ENCODE results near the gene ATL1.

ATL1 gene

DNA sequence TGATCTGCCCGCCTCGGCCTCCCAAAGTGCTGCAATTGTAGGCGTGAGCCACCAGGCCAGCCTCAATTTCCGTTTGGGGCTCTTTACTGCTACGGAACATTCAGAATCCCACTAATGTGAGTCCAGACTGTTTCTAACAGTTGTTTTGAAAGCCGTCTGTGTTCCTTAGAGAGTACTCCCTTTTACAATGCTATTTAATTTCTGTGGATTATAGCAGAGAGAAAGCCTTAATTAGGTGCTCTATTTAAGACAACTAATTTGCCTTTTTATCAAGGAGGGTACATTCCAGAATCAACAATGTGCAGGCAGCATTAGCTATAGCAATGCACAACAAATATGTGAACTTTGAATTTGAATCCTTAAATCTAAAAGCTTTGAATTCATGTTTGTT is 110.9 kb downstream of the ATL1 start:
- no peak overlapping the region for H2AFZ ChIP-seq (ENCODE audit: low read length)
- H3K4me1 ChIP-seq (ENCODE audit: insufficient read depth, low read length, poor library complexity, severe bottlenecking), result peaks cover 27% of the 10 kb centered on the region
- peaks cover 3% of the 10 kb centered on the region for H4K20me1 ChIP-seq (ENCODE audit: insufficient read depth, low read length, poor library complexity, severe bottlenecking)
- no peak overlapping the region for H3K4me2 ChIP-seq (ENCODE audit: low read depth, low read length, poor library complexity, severe bottlenecking)
- H3K36me3 ChIP-seq (ENCODE audit: insufficient read depth, low read length), result no peaks in the 10 kb centered on the region
- no peaks in the 10 kb centered on the region for H3K9me2 ChIP-seq (replicated peaks; ENCODE audit: low read depth, low read length)
- peaks cover 20% of the 10 kb centered on the region for H3K79me2 ChIP-seq (ENCODE audit: insufficient read depth, low read length)
- H3K9me3 ChIP-seq (ENCODE audit: insufficient read depth, low read depth, low read length), result no peaks in the 10 kb centered on the region
- TF ChIP-seq, protein P1, sequence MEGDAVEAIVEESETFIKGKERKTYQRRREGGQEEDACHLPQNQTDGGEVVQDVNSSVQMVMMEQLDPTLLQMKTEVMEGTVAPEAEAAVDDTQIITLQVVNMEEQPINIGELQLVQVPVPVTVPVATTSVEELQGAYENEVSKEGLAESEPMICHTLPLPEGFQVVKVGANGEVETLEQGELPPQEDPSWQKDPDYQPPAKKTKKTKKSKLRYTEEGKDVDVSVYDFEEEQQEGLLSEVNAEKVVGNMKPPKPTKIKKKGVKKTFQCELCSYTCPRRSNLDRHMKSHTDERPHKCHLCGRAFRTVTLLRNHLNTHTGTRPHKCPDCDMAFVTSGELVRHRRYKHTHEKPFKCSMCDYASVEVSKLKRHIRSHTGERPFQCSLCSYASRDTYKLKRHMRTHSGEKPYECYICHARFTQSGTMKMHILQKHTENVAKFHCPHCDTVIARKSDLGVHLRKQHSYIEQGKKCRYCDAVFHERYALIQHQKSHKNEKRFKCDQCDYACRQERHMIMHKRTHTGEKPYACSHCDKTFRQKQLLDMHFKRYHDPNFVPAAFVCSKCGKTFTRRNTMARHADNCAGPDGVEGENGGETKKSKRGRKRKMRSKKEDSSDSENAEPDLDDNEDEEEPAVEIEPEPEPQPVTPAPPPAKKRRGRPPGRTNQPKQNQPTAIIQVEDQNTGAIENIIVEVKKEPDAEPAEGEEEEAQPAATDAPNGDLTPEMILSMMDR (conservative IDR thresholded peaks at IDR 0.05; ENCODE audit: low read length), result no peak
- no peak for TF ChIP-seq EZH2phosphoT487 (IDR thresholded peaks at IDR 0.05; ENCODE audit: borderline replicate concordance)
- no peaks in the 10 kb centered on the region for H3K27me3 ChIP-seq (ENCODE audit: insufficient read depth, low read length, poor library complexity, severe bottlenecking)
- peaks cover 6% of the 10 kb centered on the region; the same call in 1 of the 2 replicates for H3F3A ChIP-seq (ENCODE audit: low read depth)
- H3K4me3 ChIP-seq (ENCODE audit: low read length, poor library complexity, severe bottlenecking), result no peak overlapping the region
- no peak overlapping the region for H3K9ac ChIP-seq (ENCODE audit: low read depth, low read length, poor library complexity, severe bottlenecking)

- H2AFZ ChIP-seq (ENCODE audit: low read length), result no peak overlapping the region
- no peaks in the 10 kb centered on the region for H4K20me1 ChIP-seq (ENCODE audit: insufficient read depth, low read length, poor library complexity, severe bottlenecking)
- peaks cover 12% of the 10 kb centered on the region for H3K4me1 ChIP-seq (ENCODE audit: insufficient read depth, low read length, poor library complexity, severe bottlenecking)
- H3F3A ChIP-seq (ENCODE audit: low read depth), result peaks cover 5% of the 10 kb centered on the region; the same call in 1 of the 2 replicates
- H3K4me3 ChIP-seq (ENCODE audit: low read length, poor library complexity, severe bottlenecking), result no peak overlapping the region
- H3K36me3 ChIP-seq (ENCODE audit: insufficient read depth, low read length), result no peaks in the 10 kb centered on the region
- no peak overlapping the region for H3K9ac ChIP-seq (ENCODE audit: low read depth, low read length, poor library complexity, severe bottlenecking)
- H3K4me2 ChIP-seq (ENCODE audit: low read depth, low read length, poor library complexity, severe bottlenecking), result no peak overlapping the region
- no peaks in the 10 kb centered on the region for H3K9me2 ChIP-seq (replicated peaks; ENCODE audit: low read depth, low read length)
- H3K9me3 ChIP-seq (ENCODE audit: insufficient read depth, low read depth, low read length), result no peaks in the 10 kb centered on the region
- H3K27me3 ChIP-seq (ENCODE audit: insufficient read depth, low read length, poor library complexity, severe bottlenecking), result no peaks in the 10 kb centered on the region
- no peak for TF ChIP-seq EZH2phosphoT487 (IDR thresholded peaks at IDR 0.05; ENCODE audit: borderline replicate concordance)
- TF ChIP-seq, protein P1 (conservative IDR thresholded peaks at IDR 0.05; ENCODE audit: low read length), result no peak
- no peaks in the 10 kb centered on the region for H3K79me2 ChIP-seq (ENCODE audit: insufficient read depth, low read length)
Observed at GRCh38 chr14:50675597-50675996, 115.7 kb downstream of the ATL1 start.

- Histone ChIP-seq H4K20me1 (ENCODE audit: insufficient read depth, low read length, poor library complexity, severe bottlenecking) (no peaks in the 10 kb centered on the region), H3K4me2 (ENCODE audit: low read depth, low read length, poor library complexity, severe bottlenecking) (peak overlapping the region; percentile 7), H3K4me1 (ENCODE audit: insufficient read depth, low read length, poor library complexity, severe bottlenecking) (peaks cover 12% of the 10 kb centered on the region), H3K4me3 (ENCODE audit: low read length, poor library complexity, severe bottlenecking) (no peak overlapping the region), H3K36me3 (ENCODE audit: insufficient read depth, low read length) (no peaks in the 10 kb centered on the region), H3K27me3 (ENCODE audit: insufficient read depth, low read length, poor library complexity, severe bottlenecking) (no peaks in the 10 kb centered on the region), H3K9me2 (replicated peaks; ENCODE audit: low read depth, low read length) (no peaks in the 10 kb centered on the region), H2AFZ (ENCODE audit: low read length) (peak overlapping the region; percentile 57; the same call in 1 of the 2 replicates), H3K9me3 (ENCODE audit: insufficient read depth, low read depth, low read length) (no peaks in the 10 kb centered on the region), H3K9ac (ENCODE audit: low read depth, low read length, poor library complexity, severe bottlenecking) (no peak overlapping the region), H3K79me2 (ENCODE audit: insufficient read depth, low read length) (no peaks in the 10 kb centered on the region), H3F3A (ENCODE audit: low read depth) (no peaks in the 10 kb centered on the region)
- TF ChIP-seq, protein P1 (conservative IDR thresholded peaks at IDR 0.05; ENCODE audit: low read length), result no peak
- no peak for TF ChIP-seq EZH2phosphoT487 (IDR thresholded peaks at IDR 0.05; ENCODE audit: borderline replicate concordance)
Observed at GRCh38 chr14:50676814-50677516, 117.0 kb downstream of the ATL1 start.
